Fibroblast of lung (primary cell): ENCODE data around the gene MAN1A1.

Experiments used
- EZH2 ChIP-seq: IDR thresholded peaks from 2 replicates; pipeline ENCODE4 v1.5.1; 2012; ENCODE audit warnings: low read length, control low read depth, mild to moderate bottlenecking; ENCODE audit errors: missing control alignments
- TF ChIP-seq, protein P1 (sequence below), 2 donors: IDR thresholded peaks in 1 of 2; conservative IDR thresholded peaks in 1 of 2; 1 replicate in 1 of 2; 2 replicates in 1 of 2; pipeline ENCODE4 v1.5.1; 2011 to 2012; ENCODE audit warnings: low read length in 2 of 2, control low read depth in 1 of 2, inconsistent platforms in 1 of 2, low read depth in 1 of 2, mild to moderate bottlenecking in 1 of 2

DNA sequence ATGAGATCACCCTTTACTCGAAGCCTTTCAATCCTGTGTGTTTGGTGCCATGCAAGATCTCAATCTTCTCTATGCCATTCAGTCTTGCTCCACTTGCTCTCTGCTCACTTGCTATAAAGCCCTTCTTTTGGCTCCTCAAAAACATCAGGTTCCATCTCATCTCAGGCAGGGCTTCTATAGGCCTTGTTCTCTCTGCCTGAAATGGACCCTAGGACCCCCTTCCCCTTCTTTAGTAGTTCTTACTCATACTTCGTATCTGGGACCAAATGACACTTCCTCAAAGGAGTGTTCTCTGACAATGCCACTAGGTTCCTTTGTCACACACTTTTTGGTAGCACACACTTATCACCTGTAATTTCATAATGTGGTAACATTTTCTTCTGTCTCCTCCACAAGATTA lies 154.4 kb downstream of the MAN1A1 start:
- TF ChIP-seq, protein P1, sequence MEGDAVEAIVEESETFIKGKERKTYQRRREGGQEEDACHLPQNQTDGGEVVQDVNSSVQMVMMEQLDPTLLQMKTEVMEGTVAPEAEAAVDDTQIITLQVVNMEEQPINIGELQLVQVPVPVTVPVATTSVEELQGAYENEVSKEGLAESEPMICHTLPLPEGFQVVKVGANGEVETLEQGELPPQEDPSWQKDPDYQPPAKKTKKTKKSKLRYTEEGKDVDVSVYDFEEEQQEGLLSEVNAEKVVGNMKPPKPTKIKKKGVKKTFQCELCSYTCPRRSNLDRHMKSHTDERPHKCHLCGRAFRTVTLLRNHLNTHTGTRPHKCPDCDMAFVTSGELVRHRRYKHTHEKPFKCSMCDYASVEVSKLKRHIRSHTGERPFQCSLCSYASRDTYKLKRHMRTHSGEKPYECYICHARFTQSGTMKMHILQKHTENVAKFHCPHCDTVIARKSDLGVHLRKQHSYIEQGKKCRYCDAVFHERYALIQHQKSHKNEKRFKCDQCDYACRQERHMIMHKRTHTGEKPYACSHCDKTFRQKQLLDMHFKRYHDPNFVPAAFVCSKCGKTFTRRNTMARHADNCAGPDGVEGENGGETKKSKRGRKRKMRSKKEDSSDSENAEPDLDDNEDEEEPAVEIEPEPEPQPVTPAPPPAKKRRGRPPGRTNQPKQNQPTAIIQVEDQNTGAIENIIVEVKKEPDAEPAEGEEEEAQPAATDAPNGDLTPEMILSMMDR (conservative IDR thresholded peaks at IDR 0.05 in 1 of 2, IDR thresholded peaks at IDR 0.05 in 1 of 2; ENCODE audit: low read depth in 1 of 2, low read length in 2 of 2) = no peak
- no peak for TF ChIP-seq EZH2
